B cell (primary cell): ENCODE measurements around the gene LIPA. TPM values are rescaled to one million over a fixed set of nuclear protein-coding genes. Genes with fewer than 3 reads are reported as not detected.
A peak's percentile ranks its signal among the peaks of the same experiment; 100 is the strongest.

Experiments used
- ATAC-seq: fragments of 200-7000 bp; cut with Tn5 transposase; one replicate; pipeline ENCODE4 v1.10.0; 2021; ENCODE audit warnings: low read depth, mild to moderate bottlenecking, moderate number of reproducible peaks, moderate library complexity
- CTCF ChIA-PET: fragments of 350-600 bp; sonication (Branson Sonifier 250); formaldehyde crosslinking; loops from one replicate; lab custom pipeline; 2021; ENCODE audit warnings: antibody characterized with exemption, inconsistent platforms; lab: Charles Lee
- POLR2A ChIA-PET: fragments of 350-600 bp; sonication (Branson Sonifier 250); formaldehyde crosslinking; loops from one replicate; lab custom pipeline; 2021; ENCODE audit warnings: antibody characterized with exemption; lab: Charles Lee
- DNase-seq: peaks from one replicate; pipeline ENCODE4 v3.0.0; 2013
- H2AFZ ChIP-seq: 2 replicates; pipeline ENCODE4 v1.6.1; 2012; ENCODE audit warnings: mild to moderate bottlenecking, low read depth, low read length; ENCODE audit not compliant: insufficient read depth, poor library complexity, severe bottlenecking
- H3K27ac ChIP-seq, 2 donors: 1 replicate in 1 of 2; 2 replicates in 1 of 2; pipeline ENCODE4 v1.5.1; 2012 to 2013; ENCODE audit warnings: low read length in 2 of 2, mild to moderate bottlenecking in 2 of 2, moderate library complexity in 1 of 2
- H3K27me3 ChIP-seq, 4 experiments: fragments of 200-600 bp in 1 of 4; sonication (generic) in 1 of 4; replicated peaks in 1 of 4; 1 replicate in 2 of 4; 2 replicates in 2 of 4; pipeline versions ENCODE4 v1.6.1 to v1.7.0; 2013 to 2016; ENCODE audit warnings: low read length in 3 of 4, mild to moderate bottlenecking in 2 of 4, mixed read lengths in 1 of 4, moderate library complexity in 1 of 4; ENCODE audit not compliant: insufficient read depth in 4 of 4, control insufficient read depth in 3 of 4; ENCODE audit errors: control extremely low read depth in 1 of 4
- H3K36me3 ChIP-seq, 2 experiments: replicated peaks in 1 of 2; 1 replicate in 1 of 2; 2 replicates in 1 of 2; pipeline versions ENCODE4 v1.6.1 to v1.7.1; 2013; ENCODE audit warnings: low read length in 1 of 2; ENCODE audit not compliant: insufficient read depth in 2 of 2, control insufficient read depth in 1 of 2; ENCODE audit errors: control extremely low read depth in 1 of 2, extremely low read depth in 1 of 2
- H3K4me1 ChIP-seq, 2 donors: fragments of 200-600 bp in 1 of 2; sonication (generic) in 1 of 2; 1 replicate in 1 of 2; 2 replicates in 1 of 2; pipeline versions ENCODE4 v1.5.1 to v1.6.1; 2013 to 2017; ENCODE audit warnings: low read length in 2 of 2; ENCODE audit not compliant: control insufficient read depth in 2 of 2, insufficient read depth in 2 of 2
- H3K4me2 ChIP-seq: replicated peaks from 2 replicates; pipeline ENCODE3; 2012; ENCODE audit warnings: mild to moderate bottlenecking, low read depth, low read length; ENCODE audit not compliant: poor library complexity, severe bottlenecking
- H3K4me3 ChIP-seq, 5 experiments: fragments of 200-600 bp in 1 of 5; sonication (generic) in 1 of 5; 1 replicate in 3 of 5; 2 replicates in 2 of 5; pipeline versions ENCODE4 v1.5.1 to v1.7.0; 2011 to 2016; ENCODE audit warnings: low read length in 4 of 5, mild to moderate bottlenecking in 4 of 5, low read depth in 2 of 5, control low read depth in 1 of 5, moderate library complexity in 1 of 5; ENCODE audit not compliant: insufficient read depth in 1 of 5; ENCODE audit errors: control extremely low read depth in 1 of 5, extremely low read depth in 1 of 5
- H3K79me2 ChIP-seq: fragments of 200-600 bp; sonication (generic); one replicate; pipeline ENCODE4 v1.6.0; 2016; ENCODE audit warnings: low read length; ENCODE audit not compliant: control insufficient read depth, insufficient read depth
- H3K9ac ChIP-seq: fragments of 200-600 bp; sonication (generic); 2 replicates; pipeline ENCODE4 v1.6.1; 2017; ENCODE audit warnings: mild to moderate bottlenecking, low read length, moderate library complexity
- H3K9me3 ChIP-seq, 3 donors: one replicate each; pipeline versions ENCODE4 v1.6.1 to v1.7.1; 2013; ENCODE audit warnings: low read length in 2 of 3; ENCODE audit not compliant: control insufficient read depth in 2 of 3, insufficient read depth in 1 of 3; ENCODE audit errors: control extremely low read depth in 1 of 3
- H4K20me1 ChIP-seq: 2 replicates; pipeline ENCODE4 v1.6.0; 2012; ENCODE audit warnings: mild to moderate bottlenecking, low read length; ENCODE audit not compliant: insufficient read depth, control insufficient read depth, poor library complexity, severe bottlenecking
- H3K27ac Mint-ChIP-seq: one replicate; pipeline ENCODE4 v1.8.0; 2021; ENCODE audit warnings: mixed read lengths
- H3K27me3 Mint-ChIP-seq: one replicate; pipeline ENCODE4 v1.8.0; 2021; ENCODE audit warnings: mixed read lengths
- H3K4me1 Mint-ChIP-seq: one replicate; pipeline ENCODE4 v1.8.0; 2021; ENCODE audit warnings: mixed read lengths
- H3K4me3 Mint-ChIP-seq: one replicate; pipeline ENCODE4 v1.8.0; 2021; ENCODE audit warnings: mixed read lengths
- H3K9me3 Mint-ChIP-seq: one replicate; pipeline ENCODE4 v1.8.0; 2022; ENCODE audit warnings: mixed read lengths; ENCODE audit not compliant: insufficient read depth
- EZH2 ChIP-seq: IDR thresholded peaks from 2 replicates; pipeline ENCODE4 v1.6.1; 2012; ENCODE audit warnings: borderline replicate concordance, low read depth, mild to moderate bottlenecking, moderate library complexity, low read length; ENCODE audit not compliant: insufficient read depth, poor library complexity, severe bottlenecking
- WGBS: methylation state at CpG from one replicate; pipeline ENCODE4 v1.1.5; 2013; ENCODE audit warnings: missing lambda C conversion rate; ENCODE audit not compliant: insufficient coverage; 5-methylcytosine and 5-hydroxymethylcytosine counted together
- intact Hi-C: fragments of 100-400 bp; cut with micrococcal nuclease; formaldehyde crosslinking; loops from one replicate; pipeline ENCODE4 v1.10.0; 2022
- polyA plus RNA-seq: library from polyadenylated mRNA; depleted of rRNA; stranded (reverse); fragments of >200 nt; gene quantifications from 2 replicates; pipeline ENCODE4 v1.2.3, GENCODE V29; 2012
- total RNA-seq, 2 donors: library from RNA; stranded (reverse); fragments of 120-200 nt in 1 of 2; gene quantifications; 1 replicate in 1 of 2; 2 replicates in 1 of 2; pipeline versions ENCODE4 v1.2.3 to v1.2.4, GENCODE V29; 2013 to 2022
- TF ChIP-seq, protein P1 (sequence below): fragments of 200-600 bp; IDR thresholded peaks from one replicate; pipeline ENCODE4 v1.8.0; 2022; ENCODE audit warnings: antibody characterized with exemption, mild to moderate bottlenecking

Gene LIPA
- total and polyA plus RNA-seq, 2 donors (not counting 1 experiment from before 2014, with no cell fraction given): 16.4 to 36.5 TPM

DNA sequence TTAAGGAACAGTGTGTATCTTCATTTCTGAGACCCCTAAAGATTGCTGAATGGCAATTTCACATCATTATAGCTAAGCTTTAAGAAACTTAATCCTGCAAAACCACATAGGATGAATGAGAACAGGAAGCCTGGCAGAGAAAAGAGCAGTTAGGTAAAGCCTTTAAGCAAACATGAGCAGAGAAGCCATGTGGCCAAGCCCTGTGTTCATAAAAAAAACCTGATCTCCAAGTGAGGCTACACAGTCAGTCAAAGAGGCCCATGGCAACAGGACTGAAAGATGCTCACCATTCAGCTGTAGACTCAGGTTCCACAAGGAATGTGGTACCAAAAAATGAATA lies 9.3 kb downstream of the LIPA start:
- Histone ChIP-seq H3K9me3 (no peaks in the 10 kb centered on the region), H3K4me2 (peak overlapping the region; percentile 66), H2AFZ (no peak overlapping the region), H3K36me3 (peaks cover 1 to 22% of the 10 kb centered on the region in 2 experiments), H3K27me3 (no peaks in the 10 kb centered on the region), H3K27ac (peak overlapping the region in 1 of 2 donors; percentile 74), H3K9ac (no peak overlapping the region), H3K4me3 (no peak overlapping the region), H4K20me1 (no peaks in the 10 kb centered on the region), H3K79me2 (peaks cover 23% of the 10 kb centered on the region), H3K4me1 (peaks cover 31 to 41% of the 10 kb centered on the region in 2 donors)
- no peak overlapping the region for H3K27ac Mint-ChIP-seq
- H3K4me3 Mint-ChIP-seq: no peak overlapping the region
- peaks cover 41% of the 10 kb centered on the region for H3K4me1 Mint-ChIP-seq
- ChIA-PET CTCF (interaction anchor here (0.8 to 6.6 kb wide), 4 partner anchors 10 to 146 kb away, joined by 3 to 71 read pairs (median 3); partner anchors contain the start of gene LIPA), POLR2A (no interaction called here)
- TF ChIP-seq, protein P1, sequence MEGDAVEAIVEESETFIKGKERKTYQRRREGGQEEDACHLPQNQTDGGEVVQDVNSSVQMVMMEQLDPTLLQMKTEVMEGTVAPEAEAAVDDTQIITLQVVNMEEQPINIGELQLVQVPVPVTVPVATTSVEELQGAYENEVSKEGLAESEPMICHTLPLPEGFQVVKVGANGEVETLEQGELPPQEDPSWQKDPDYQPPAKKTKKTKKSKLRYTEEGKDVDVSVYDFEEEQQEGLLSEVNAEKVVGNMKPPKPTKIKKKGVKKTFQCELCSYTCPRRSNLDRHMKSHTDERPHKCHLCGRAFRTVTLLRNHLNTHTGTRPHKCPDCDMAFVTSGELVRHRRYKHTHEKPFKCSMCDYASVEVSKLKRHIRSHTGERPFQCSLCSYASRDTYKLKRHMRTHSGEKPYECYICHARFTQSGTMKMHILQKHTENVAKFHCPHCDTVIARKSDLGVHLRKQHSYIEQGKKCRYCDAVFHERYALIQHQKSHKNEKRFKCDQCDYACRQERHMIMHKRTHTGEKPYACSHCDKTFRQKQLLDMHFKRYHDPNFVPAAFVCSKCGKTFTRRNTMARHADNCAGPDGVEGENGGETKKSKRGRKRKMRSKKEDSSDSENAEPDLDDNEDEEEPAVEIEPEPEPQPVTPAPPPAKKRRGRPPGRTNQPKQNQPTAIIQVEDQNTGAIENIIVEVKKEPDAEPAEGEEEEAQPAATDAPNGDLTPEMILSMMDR: no peak
- no peak for TF ChIP-seq EZH2
- intact Hi-C loops: no loop called here
- ATAC-seq: no peak
- no peak for DNase-seq
- no peaks in the 10 kb centered on the region for H3K27me3 Mint-ChIP-seq
- H3K9me3 Mint-ChIP-seq: no peaks in the 10 kb centered on the region

GRCh38 chr10:89241486-89242344 lies 9.9 kb downstream of the LIPA start:
- Histone ChIP-seq H3K4me1 (peaks cover 31 to 41% of the 10 kb centered on the region in 2 donors), H3K27ac (no peak overlapping the region), H3K36me3 (peaks cover 1 to 22% of the 10 kb centered on the region in 2 experiments), H3K9me3 (no peaks in the 10 kb centered on the region), H3K79me2 (peaks cover 20% of the 10 kb centered on the region), H3K9ac (no peak overlapping the region), H2AFZ (no peak overlapping the region), H3K27me3 (no peaks in the 10 kb centered on the region), H4K20me1 (no peaks in the 10 kb centered on the region), H3K4me3 (no peak overlapping the region), H3K4me2 (peak overlapping the region; percentile 66)
- TF ChIP-seq, protein P1: no peak
- no peak for TF ChIP-seq EZH2
- Mint-ChIP-seq H3K4me1 (peaks cover 41% of the 10 kb centered on the region), H3K27me3 (no peaks in the 10 kb centered on the region), H3K4me3 (no peak overlapping the region), H3K27ac (peak overlapping the region; percentile 13), H3K9me3 (no peaks in the 10 kb centered on the region)
- intact Hi-C loops: no loop called here
- no peak for ATAC-seq
- POLR2A ChIA-PET: no interaction called here
- no peak for DNase-seq
- CTCF ChIA-PET: interaction anchor here (1.5 to 6.6 kb wide), 2 partner anchors 26 to 212 kb away, joined by 3 to 71 read pairs; no protein-coding TSS in a partner anchor
- 75% methylated on average over 1 of the region's 3 CpGs for WGBS
